Bronchial epithelial cell (primary cell): ENCODE data around the gene BANF2. TPM values are rescaled to one million over a fixed set of nuclear protein-coding genes. Genes with fewer than 3 reads are reported as not detected.

Experiments
- DNase-seq: peaks from one replicate; pipeline ENCODE4 v3.0.0-alpha.2; 2010; ENCODE audit warnings: low read depth
- FAIRE-seq: peaks from 2 replicates; lab custom pipeline; 2011; peaks lifted over from hg19 to GRCh38; lab: Jason Lieb, UNC
- H3K27me3 ChIP-seq: 2 replicates; pipeline ENCODE4 v1.5.1; 2011; ENCODE audit warnings: low read length; ENCODE audit not compliant: control insufficient read depth, insufficient read depth
- H3K36me3 ChIP-seq: 2 replicates; pipeline ENCODE4 v1.5.1; 2011; ENCODE audit warnings: low read length; ENCODE audit not compliant: control insufficient read depth, insufficient read depth
- H3K4me3 ChIP-seq: 2 replicates; pipeline ENCODE4 v1.5.1; 2011; ENCODE audit warnings: mild to moderate bottlenecking, low read depth, low read length, control low read depth
- CTCF ChIP-seq: IDR thresholded peaks from 2 replicates; pipeline ENCODE4 v1.5.1; 2011; ENCODE audit warnings: mild to moderate bottlenecking, moderate library complexity, low read length, control low read depth, inconsistent platforms; ENCODE audit not compliant: insufficient read depth, severe bottlenecking
- total RNA-seq: library from RNA; depleted of rRNA; stranded (reverse); fragments of >200 nt; gene quantifications from 2 replicates; pipeline ENCODE4 v1.2.1, GENCODE V29; 2014

The BANF2 gene
- total RNA-seq, 1 donor from 2014 or later = not detected

GRCh38 chr20:17715075-17715474 lies 15.3 kb downstream of the BANF2 start:
- Histone ChIP-seq H3K4me3 (no peak overlapping the region), H3K27me3 (no peaks in the 10 kb centered on the region), H3K36me3 (no peaks in the 10 kb centered on the region)
- DNase-seq (no peak), FAIRE-seq (no peak)
- no peak for TF ChIP-seq CTCF

GRCh38 chr20:17716331-17716730 lies 16.6 kb downstream of the BANF2 start:
- FAIRE-seq = no peak
- Histone ChIP-seq H3K27me3 (no peaks in the 10 kb centered on the region), H3K4me3 (no peak overlapping the region), H3K36me3 (no peaks in the 10 kb centered on the region)
- TF ChIP-seq CTCF = no peak
- no peak for DNase-seq

DNA sequence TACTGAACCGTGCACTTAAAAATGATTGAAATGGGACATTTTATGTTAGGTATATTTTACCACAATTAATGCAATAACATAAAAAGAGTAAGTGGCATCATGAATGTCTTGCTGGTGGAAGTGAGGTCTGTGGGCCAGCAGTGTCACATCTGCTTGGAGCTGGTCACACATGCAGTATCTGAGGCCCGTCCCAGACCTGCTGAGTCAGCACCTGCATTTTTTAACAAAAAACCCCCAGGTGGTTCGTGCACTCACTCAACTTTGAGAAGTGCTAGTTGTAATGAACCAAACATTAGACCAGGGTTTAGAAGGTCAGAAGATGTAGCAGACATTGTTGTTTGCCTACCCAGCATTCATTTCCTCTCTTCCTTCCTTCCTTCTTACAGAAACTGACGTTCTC lies 21.0 kb downstream of the BANF2 start:
- H3K36me3 ChIP-seq = no peaks in the 10 kb centered on the region
- H3K27me3 ChIP-seq = no peaks in the 10 kb centered on the region
- H3K4me3 ChIP-seq = no peak overlapping the region
- DNase-seq = no peak
- FAIRE-seq = no peak
- no peak for TF ChIP-seq CTCF

- Histone ChIP-seq H3K27me3 (no peaks in the 10 kb centered on the region), H3K36me3 (no peaks in the 10 kb centered on the region), H3K4me3 (no peak overlapping the region)
- no peak for DNase-seq
- no peak for FAIRE-seq
- peak; percentile 17 for TF ChIP-seq CTCF
Observed at GRCh38 chr20:17721802-17722486, 22.2 kb downstream of the BANF2 start.

DNA sequence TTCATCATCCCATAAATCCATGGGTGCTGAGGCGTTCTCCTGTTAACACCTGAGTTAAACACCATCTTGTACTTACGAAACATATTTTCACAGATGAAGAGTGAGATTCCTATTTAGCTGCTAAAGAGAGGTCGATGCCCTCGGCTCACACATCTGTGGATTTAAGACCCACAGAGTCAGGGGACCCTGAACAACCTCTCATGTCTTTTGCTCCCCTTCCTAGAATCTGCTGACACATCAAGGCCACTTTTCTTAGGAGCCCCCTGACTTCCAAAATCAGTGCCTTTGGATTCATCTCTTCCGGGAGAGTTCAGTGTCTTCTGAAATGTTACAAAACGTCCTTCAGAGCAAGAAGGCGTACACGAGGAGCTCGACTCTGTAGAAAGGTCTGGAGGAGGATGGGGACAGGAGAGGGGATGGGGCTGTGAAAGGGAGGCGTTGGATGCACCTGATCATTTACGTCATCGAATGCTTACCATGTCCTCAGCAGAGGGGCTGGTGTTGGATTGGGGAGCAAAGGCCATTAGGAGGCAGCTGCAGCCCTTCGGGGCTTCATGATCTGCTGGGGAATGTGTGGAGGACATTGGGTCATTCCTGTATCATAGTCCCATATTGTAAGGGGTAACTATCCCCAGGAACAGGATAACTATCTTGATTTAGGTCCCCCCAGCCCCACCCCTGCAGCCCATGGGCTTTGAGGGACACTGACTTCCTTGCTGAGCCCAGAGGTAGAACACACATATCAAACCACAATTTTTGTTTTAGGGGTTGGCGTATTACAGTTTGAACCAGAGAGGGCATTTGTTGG lies 22.9 kb downstream of the BANF2 start:
- no peaks in the 10 kb centered on the region for H3K36me3 ChIP-seq
- no peaks in the 10 kb centered on the region for H3K27me3 ChIP-seq
- H3K4me3 ChIP-seq = no peak overlapping the region
- no peak for DNase-seq
- peak; percentile 68 for FAIRE-seq
- TF ChIP-seq CTCF = no peak
